NCI-H69 (cell line): ENCODE results near the gene ZNF446.
"Not testable (repeated sequence)": the region's sequence is repeated elsewhere in the genome, so short reads cannot be mapped to it uniquely, and the experiment has no call there.

ENCODE experiments used
- DNase-seq: peaks from one replicate; lab custom pipeline; 2025; lab: John Stamatoyannopoulos, UW

Gene ZNF446

GRCh38 chr19:58470837-58471543, 5.2 kb upstream of the ZNF446 start:
- DNase-seq: not testable (repeated sequence)

GRCh38 chr19:58471736-58472135, 4.4 kb upstream of the ZNF446 start:
- no peak for DNase-seq

GRCh38 chr19:58473775-58474174, 2.4 kb upstream of the ZNF446 start:
- no peak for DNase-seq

GRCh38 chr19:58474291-58474996, 1.7 kb upstream of the ZNF446 start:
- DNase-seq: no peak

GRCh38 chr19:58474997-58475713, 997 bp upstream of the ZNF446 start:
- DNase-seq: no peak

DNA sequence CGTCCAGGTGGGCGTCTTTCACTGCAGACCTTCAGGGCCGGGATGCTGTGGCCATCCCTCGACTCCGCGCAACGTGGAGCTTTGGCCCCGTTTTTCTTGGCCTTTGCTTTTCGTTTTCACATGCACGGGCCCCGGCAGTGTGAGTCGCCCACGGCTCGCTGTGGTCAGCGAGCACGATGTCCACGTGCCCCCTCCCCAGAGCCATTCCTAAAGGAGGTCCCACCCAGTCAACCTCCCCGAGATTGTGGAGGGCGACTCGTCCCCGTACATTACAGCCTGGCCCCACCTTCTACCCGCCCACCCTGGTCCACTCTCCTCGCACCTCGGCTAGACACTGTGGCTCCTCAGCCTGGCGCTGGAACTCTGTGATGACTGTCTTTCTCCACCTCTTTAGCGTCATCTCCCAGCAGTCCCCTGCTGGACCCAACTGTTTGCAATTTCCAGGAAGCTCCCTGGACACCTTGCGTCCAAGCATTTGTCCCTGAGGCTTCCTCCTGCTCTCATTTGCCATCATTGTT, 405 bp downstream of the ZNF446 start:
- DNase-seq: peak; percentile 42

DNA sequence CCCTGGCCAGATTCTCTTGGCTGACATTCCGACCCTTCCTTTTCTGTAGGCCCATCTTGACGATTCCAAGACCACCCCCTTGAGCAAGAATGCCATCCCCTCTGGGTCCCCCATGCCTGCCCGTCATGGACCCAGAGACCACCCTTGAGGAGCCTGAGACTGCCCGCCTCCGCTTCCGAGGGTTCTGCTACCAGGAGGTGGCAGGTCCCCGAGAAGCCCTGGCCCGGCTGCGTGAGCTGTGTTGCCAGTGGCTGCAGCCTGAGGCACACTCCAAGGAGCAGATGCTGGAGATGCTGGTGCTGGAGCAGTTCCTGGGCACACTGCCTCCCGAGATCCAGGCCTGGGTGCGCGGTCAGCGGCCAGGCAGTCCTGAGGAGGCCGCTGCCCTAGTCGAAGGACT, 978 bp downstream of the ZNF446 start:
- no peak for DNase-seq

GRCh38 chr19:58477871-58478270, 1.7 kb downstream of the ZNF446 start:
- DNase-seq: no peak

- peak; percentile 12 for DNase-seq
Observed at GRCh38 chr19:58479303-58479702, 3.2 kb downstream of the ZNF446 start.

- DNase-seq: no peak
Observed at GRCh38 chr19:58479736-58480480, 3.8 kb downstream of the ZNF446 start.

GRCh38 chr19:58480481-58480830, 4.3 kb downstream of the ZNF446 start:
- DNase-seq: no peak

GRCh38 chr19:58480831-58481230, 4.7 kb downstream of the ZNF446 start:
- DNase-seq: no peak

DNA sequence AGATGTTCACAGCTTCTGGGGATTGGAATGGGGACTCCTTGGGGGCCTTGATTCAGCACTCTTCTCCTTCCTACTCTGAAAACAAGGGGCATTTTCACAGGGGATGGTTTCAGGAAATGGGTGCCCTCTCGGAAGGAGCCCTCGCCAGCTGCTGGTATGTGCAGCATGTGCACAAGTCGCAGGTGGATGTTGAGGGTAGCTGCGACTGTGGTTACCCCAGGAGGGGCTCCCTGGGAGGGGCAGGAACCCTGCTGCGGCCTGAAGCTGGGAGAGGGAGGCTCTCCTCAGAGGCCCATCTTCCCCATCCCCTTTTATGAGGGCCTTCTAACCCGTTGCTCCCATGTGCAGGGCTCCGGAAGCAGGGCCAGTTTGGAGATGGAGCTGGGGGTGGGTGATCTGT, 6.2 kb downstream of the ZNF446 start:
- no peak for DNase-seq

DNA sequence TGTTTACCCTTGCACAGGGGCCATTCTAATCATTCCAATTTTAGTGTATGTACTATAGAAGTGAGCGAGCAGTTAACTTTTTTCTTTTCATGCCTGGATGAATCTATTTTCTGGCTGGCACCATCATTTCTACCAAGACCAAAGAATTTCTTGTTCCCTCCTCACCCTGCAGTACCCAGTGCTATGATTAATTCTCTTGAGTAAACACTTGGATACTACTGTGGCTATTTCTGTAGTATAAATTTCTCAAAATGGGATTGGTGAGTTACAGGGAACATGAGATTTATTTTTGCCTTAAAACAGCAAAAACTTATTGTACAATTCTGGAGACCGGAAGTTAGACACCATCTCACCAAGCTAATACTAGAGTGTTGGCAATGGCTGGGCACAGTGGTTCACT, 7.6 kb downstream of the ZNF446 start:
- DNase-seq: peak; percentile 30

DNA sequence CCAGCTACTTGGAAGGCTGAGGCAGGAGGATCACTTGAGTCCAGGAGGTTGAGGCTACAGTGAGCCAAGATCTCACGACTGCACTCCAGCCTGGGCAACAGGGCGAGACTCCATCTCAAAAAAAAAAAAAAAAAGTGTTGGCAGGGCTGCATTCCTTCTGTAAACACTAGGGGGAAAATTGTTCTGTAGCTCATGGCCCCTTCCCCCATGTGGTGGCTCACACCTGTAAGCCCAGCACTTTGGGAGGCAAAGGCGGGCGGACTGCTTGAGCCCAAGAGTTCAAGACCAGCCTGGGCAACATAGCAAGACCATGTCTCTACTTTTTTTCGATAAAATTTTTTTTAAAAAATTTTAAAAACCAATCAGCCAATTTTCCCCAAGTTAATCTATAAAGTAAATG, 8.2 kb downstream of the ZNF446 start:
- peak; percentile 11 for DNase-seq

GRCh38 chr19:58491393-58491792, 15.2 kb downstream of the ZNF446 start:
- DNase-seq: no peak

DNA sequence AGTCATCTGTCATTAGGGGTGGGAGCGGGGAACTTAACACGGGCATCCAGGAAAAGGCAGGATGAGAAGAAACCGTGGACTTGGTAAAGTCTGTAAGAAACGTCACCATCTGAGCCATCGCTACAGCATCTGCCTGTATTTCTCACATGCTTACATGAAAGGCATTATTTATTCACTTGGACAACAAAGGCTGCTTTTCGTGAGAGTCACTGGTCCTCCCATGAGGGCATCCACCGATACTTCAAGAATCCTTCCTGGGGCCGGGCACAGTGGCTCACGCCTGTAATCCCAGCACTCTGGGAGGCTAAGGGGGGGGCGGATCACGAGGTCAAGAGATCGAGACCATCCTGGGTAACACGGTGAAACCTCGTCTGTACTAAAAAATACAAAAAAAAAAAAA, 16.1 kb downstream of the ZNF446 start:
- DNase-seq: no peak

- DNase-seq: no peak
Observed at GRCh38 chr19:58497634-58498170, 21.6 kb downstream of the ZNF446 start.

DNA sequence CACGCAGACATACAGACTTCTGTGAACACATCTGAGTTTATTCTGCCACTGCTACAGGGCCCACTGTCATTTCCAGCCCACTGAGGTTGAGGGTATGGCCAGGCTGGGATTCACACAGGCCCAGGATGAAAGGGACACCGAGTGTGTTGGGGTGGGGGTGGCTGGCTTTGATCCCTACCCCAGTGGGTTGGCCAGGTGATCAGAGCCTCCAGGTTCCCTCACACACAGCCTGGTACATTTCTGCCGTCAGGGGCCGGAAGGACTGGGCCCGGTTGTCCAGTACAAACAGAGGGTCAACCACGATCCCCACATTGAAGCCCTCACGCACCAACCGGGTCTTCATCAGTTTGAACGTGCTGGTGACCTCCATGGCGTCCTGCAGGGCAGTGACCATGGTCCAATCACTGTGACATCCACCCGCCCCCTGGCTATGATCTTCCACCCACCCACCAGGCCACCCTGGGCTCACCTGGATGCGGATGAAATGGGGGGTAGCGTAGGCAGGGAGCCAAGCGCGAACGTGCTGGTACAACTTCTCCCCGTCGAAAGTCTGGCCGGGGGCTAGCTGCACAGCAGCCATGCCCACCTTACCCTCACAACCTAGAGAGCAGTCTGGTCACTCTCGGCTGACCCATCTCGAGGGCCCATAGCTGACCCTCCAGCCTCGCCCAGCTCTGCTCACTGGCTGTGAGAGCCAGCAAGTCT, 22.3 kb downstream of the ZNF446 start:
- no peak for DNase-seq

DNA sequence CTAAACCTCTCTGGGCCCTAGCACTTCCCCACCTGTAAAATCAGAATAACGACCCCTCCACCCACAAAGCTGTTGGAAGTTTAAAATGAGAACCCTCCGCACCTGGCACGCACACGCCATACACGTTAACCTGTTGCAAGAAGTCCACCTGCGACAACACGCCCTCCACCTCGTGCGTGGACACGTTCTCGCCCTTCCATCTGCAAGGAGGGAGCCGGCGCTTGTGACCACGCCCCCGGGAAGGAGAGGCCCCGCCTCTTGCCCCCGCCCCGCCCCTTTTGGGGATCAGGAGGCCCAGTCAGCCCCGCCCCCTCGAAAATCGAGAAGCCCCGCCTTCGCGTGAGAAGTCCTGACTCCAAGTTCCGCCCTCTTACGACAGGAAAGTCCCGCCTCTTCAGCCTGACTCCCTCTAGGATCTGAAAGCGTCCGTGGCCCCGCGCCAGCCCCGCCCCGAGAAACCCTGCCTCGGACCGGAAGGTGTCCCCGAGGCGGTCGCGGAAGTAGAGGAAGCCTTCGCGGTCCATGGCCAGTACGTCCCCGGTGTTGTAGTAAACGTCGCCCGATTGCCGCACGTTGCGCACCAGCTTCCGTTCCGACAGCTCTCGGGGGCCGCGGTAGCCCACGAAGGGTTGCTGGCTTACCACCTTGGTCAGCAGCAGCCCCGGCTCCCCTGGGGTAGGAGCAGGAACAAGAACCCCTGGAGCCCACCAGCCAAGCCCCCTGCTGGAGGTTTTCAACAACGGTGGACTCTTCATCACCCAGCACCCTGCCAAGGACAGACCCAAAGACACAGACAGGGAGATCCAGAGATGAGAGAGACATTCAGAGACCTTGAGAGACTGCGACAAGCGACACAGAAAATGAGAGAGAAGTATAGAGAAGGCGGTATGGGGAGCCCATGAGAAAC, 23.1 kb downstream of the ZNF446 start:
- DNase-seq: peak; percentile 100
